ENCODE measurements around the gene DNAL1. TPM values are rescaled to one million over a fixed set of nuclear protein-coding genes. Genes with fewer than 3 reads are reported as not detected.
"Not testable (repeated sequence)": the region's sequence is repeated elsewhere in the genome, so short reads cannot be mapped to it uniquely, and the experiment has no call there.

The DNAL1 gene
- polyA plus RNA-seq, 2 of the 4 experiments (the other 2 are of a cell fraction): 8.3 to 16.3 TPM

DNA sequence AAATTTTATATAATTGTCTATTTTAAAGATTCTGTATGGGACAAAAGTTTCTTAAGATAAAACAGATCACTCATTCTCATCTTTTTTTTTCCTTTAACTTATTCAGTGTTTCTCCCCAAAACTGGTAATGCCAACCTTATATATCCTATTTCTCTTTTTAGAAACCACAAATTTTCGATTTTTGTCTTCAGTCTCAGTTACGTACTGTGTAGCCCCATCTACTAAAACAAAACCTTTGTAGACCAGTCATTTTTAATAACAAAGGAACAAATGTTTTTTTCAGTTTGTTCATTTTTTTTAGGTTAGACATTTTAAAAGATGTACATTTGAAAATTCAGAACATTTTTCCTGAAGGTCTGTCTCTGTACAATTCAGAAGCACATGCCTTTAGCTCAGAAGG lies 51.2 kb downstream of the DNAL1 start:
- POLR2A ChIA-PET: no interaction called here
- no peak for DNase-seq (ENCODE audit: low read depth in 1 of 2, low spot score in 1 of 2)
- 77% methylated on average over 2 of the region's 2 CpGs for WGBS (ENCODE audit: missing lambda C conversion rate)
- CTCF ChIA-PET: interaction anchor here (0.6 kb wide), 1 partner anchor 138 kb away, joined by 3 read pairs; no protein-coding TSS in a partner anchor
- Histone ChIP-seq H3K4me2 (peak overlapping the region; percentile 47; the same call in 2 of the 3 replicates), H3K9me3 (no peaks in the 10 kb centered on the region), H3K4me1 (peaks cover 24% of the 10 kb centered on the region), H3K27ac (no peak overlapping the region), H3K4me3 (no peak overlapping the region)
- FAIRE-seq: peak; percentile 13
- TF ChIP-seq HOXB13 (CRISPR knock-in tag; IDR thresholded peaks at IDR 0.05; ENCODE audit: low read depth) (no peak), ZC3H11A (IDR thresholded peaks at IDR 0.05) (no peak), EHF (CRISPR knock-in tag; IDR thresholded peaks at IDR 0.05) (no peak), RFX5 (IDR thresholded peaks at IDR 0.05) (no peak)
- TF ChIP-seq, protein P1, sequence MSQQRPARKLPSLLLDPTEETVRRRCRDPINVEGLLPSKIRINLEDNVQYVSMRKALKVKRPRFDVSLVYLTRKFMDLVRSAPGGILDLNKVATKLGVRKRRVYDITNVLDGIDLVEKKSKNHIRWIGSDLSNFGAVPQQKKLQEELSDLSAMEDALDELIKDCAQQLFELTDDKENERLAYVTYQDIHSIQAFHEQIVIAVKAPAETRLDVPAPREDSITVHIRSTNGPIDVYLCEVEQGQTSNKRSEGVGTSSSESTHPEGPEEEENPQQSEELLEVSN (IDR thresholded peaks at IDR 0.05; ENCODE audit: borderline replicate concordance, low read depth): no peak
- ATAC-seq: no peak

DNA sequence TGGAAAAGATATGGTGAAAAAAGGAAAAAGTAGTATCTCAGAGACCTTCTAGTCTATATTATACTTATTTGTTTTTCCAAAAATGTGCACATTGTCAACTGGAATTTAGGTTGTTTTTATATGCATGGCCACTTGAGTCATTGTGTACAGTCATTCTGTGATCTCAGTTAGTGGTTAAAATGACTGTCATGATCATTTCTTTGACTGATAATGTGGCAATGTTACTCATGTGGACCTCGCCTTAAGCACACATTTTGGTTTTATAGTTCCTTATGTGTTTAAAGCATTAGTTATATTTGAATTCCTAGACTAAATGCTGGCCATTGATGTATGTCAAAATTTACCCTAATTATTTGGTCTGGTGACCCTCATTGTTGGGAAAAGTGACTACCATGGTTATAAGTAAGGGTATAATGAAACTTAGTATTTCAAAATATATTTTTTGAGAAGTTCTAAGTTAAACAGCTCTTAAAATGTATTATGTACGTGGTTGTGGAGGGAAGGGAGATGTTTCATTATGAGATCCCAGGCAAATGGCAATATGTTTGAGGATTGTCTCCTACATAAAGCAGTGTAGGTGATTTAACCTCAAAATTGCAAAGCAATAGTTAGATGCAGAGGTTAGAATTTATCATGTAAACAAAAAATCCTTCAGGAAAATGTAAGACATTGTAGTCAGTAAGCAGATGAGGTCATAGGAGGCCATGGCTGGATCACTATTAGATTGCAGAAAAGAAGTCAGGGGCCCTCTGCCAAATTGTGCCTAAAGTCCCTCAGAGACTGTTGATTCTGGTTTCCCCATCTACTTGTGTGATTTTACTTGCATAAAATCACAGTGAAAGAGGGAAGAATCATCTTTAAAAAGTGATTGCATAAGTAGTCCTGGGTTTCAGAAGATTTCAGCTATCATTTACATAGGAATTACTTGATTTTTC lies 51.9 kb downstream of the DNAL1 start:
- peak overlapping the region; percentile 6 to 51; a peak in 3 of 6 replicates for H3K27ac ChIP-seq
- DNase-seq (ENCODE audit: low read depth in 1 of 2, low spot score in 1 of 2) (peak; percentile 45 to 61), ATAC-seq (peak; percentile 66 to 79; a peak in 4 of 6 replicates), FAIRE-seq (no peak)
- H3K4me1 ChIP-seq: peaks cover 25% of the 10 kb centered on the region
- H3K9me3 ChIP-seq: no peaks in the 10 kb centered on the region
- CTCF ChIA-PET: interaction anchor here (0.6 kb wide), 2 partner anchors 81 to 614 kb away, joined by 3 to 7 read pairs; no protein-coding TSS in a partner anchor
- no peak overlapping the region for H3K4me3 ChIP-seq
- WGBS (ENCODE audit: missing lambda C conversion rate): 38% methylated on average over 2 of the region's 2 CpGs
- POLR2A ChIA-PET: no interaction called here
- TF ChIP-seq FOSL2 (IDR thresholded peaks at IDR 0.05) (no peak), FOSL2 (CRISPR knock-in tag; IDR thresholded peaks at IDR 0.05) (peak; percentile 82), CEBPB (IDR thresholded peaks at IDR 0.05) (0 out of 4 replicates have a peak, but pooled peaks of 1 of the 2 experiments have one; percentile 20), CHD4 (IDR thresholded peaks at IDR 0.05; ENCODE audit: borderline replicate concordance) (no peak)
- H3K4me2 ChIP-seq: peak overlapping the region; percentile 47

DNA sequence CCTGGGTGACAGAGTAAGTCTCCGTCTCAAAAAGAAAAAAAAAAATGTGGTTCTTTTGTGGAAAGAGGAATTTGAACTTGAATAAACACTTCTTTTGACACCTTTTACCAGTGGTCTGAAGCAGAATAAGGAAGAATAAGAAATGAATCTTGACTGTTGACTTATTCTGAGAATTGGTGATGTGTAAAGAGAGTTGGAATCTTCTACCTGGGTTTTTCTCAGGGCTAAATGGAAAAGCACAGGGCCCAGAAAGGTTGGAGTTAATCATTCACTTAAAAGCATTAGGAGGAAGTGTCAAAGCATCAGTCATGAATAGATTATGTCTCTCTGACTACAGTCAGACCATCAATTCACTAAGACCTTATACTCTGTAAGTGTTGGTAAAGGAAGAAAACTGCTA lies 55.5 kb downstream of the DNAL1 start:
- ChIA-PET CTCF (interaction anchor here (1.4 kb wide), 1 partner anchor 28 kb away, joined by 3 read pairs; no protein-coding TSS in a partner anchor), POLR2A (no interaction called here)
- peak; percentile 7 for FAIRE-seq

DNA sequence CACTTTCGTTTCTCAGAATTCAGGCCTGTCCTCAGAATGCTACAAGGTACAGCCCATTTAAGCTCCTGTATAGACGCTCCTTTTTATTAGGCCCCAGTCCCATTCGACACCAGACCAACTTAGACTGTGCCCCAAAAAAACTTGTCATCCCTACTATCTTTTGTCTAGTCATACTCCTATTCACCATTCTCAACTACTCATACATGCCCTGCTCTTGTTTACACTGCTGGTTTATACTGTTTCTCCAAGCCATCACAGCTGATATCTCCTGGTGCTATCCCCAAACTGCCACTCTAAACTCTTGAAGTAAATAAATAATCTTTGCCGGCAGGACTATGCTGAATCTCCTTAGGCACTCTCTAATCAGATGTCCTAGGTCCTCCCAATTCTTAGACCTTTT lies 63.3 kb downstream of the DNAL1 start:
- peaks cover 13% of the 10 kb centered on the region for H3K4me1 ChIP-seq
- CTCF ChIA-PET; H3K4me2 ChIP-seq; DNase-seq (ENCODE audit: low read depth in 1 of 2, low spot score in 1 of 2); POLR2A ChIA-PET; H3K9me3 ChIP-seq; ATAC-seq; FAIRE-seq; H3K27ac ChIP-seq; H3K4me3 ChIP-seq: not testable (repeated sequence)
- WGBS (ENCODE audit: missing lambda C conversion rate): 82% methylated on average over 4 of the region's 4 CpGs

More for the DNA sequence above, 55.5 kb downstream of the DNAL1 start:
- H3K27ac ChIP-seq: no peak overlapping the region
- no peak overlapping the region for H3K4me3 ChIP-seq
- peaks cover 25% of the 10 kb centered on the region for H3K4me1 ChIP-seq
- peak overlapping the region; percentile 11; the same call in 1 of the 3 replicates for H3K4me2 ChIP-seq
- no peaks in the 10 kb centered on the region for H3K9me3 ChIP-seq
- TF ChIP-seq NFE2L2 (conservative IDR thresholded peaks at IDR 0.05; ENCODE audit: low read length) (no peak), RCOR1 (IDR thresholded peaks at IDR 0.05; ENCODE audit: low read depth, low read length) (no peak), HOXA7 (CRISPR knock-in tag; IDR thresholded peaks at IDR 0.05) (no peak), TFCP2L1 (CRISPR knock-in tag; IDR thresholded peaks at IDR 0.05) (no peak)
- WGBS (ENCODE audit: missing lambda C conversion rate): 71% methylated on average over 1 of the region's 1 CpG
- ATAC-seq: no peak
- no peak for DNase-seq (ENCODE audit: low read depth in 1 of 2, low spot score in 1 of 2)

DNA sequence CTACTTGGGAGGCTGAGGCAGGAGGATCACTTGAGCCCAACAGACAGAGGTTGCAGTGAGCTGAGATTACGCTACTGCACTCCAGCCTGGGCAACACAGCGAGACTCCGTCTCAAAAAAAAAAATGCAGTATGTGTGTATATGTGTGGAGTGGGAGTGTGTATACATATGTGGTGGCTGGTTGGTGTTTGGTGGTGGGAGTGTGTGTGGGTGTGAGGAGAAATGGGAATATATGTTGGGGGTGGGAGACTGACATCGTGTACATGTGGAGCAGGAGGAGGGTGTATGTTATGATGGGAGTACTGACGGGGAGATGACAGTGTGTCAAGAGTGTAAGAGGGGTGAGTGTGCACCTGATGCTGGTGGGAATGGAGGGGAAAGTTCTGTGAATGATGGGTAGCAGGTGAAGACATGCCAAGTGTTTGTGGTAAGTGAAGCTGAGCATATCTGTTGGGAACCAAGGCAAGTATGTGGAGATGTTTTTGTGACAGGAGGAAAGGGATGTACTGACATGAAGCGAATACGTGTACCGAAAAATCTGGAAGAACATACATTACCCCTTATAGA lies 65.2 kb downstream of the DNAL1 start:
- no peak overlapping the region for H3K27ac ChIP-seq
- no peak for ATAC-seq
- H3K4me3 ChIP-seq: no peak overlapping the region
- FAIRE-seq: no peak
- TF ChIP-seq FOSB (CRISPR knock-in tag; IDR thresholded peaks at IDR 0.05): no peak
- TF ChIP-seq CBX2 (IDR thresholded peaks at IDR 0.05; ENCODE audit: borderline replicate concordance, low read depth): no peak
- no peak for TF ChIP-seq KDM1A (IDR thresholded peaks at IDR 0.05; ENCODE audit: low read depth)
- no peak for TF ChIP-seq ZSCAN20 (CRISPR knock-in tag; IDR thresholded peaks at IDR 0.05)
- no peak for TF ChIP-seq MAZ (IDR thresholded peaks at IDR 0.05; ENCODE audit: borderline replicate concordance, low read depth, low read length)
- TF ChIP-seq, protein P2, sequence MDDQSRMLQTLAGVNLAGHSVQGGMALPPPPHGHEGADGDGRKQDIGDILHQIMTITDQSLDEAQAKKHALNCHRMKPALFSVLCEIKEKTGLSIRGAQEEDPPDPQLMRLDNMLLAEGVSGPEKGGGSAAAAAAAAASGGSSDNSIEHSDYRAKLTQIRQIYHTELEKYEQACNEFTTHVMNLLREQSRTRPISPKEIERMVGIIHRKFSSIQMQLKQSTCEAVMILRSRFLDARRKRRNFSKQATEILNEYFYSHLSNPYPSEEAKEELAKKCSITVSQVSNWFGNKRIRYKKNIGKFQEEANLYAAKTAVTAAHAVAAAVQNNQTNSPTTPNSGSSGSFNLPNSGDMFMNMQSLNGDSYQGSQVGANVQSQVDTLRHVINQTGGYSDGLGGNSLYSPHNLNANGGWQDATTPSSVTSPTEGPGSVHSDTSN (IDR thresholded peaks at IDR 0.05): no peak
- no peak for TF ChIP-seq HOXB13 (CRISPR knock-in tag; IDR thresholded peaks at IDR 0.05; ENCODE audit: low read depth)
- no peak for TF ChIP-seq FOSL2 (IDR thresholded peaks at IDR 0.05)
- TF ChIP-seq FOSL2 (CRISPR knock-in tag; IDR thresholded peaks at IDR 0.05): no peak
- peaks cover 19% of the 10 kb centered on the region for H3K4me1 ChIP-seq
- 89% methylated on average over 8 of the region's 8 CpGs for WGBS (ENCODE audit: missing lambda C conversion rate)
- ChIA-PET POLR2A (no interaction called here), CTCF (interaction anchor here (0.6 to 4.7 kb wide), 7 partner anchors 8 to 141 kb away, joined by 3 to 24 read pairs (median 4); partner anchors contain the start of gene PTGR2)
- no peak for DNase-seq (ENCODE audit: low read depth in 1 of 2, low spot score in 1 of 2)
- H3K4me2 ChIP-seq: no peak overlapping the region
- no peaks in the 10 kb centered on the region for H3K9me3 ChIP-seq

Measured in A549 (cell line).